Body of pancreas (tissue), 4 donors: Measurements from ENCODE around the gene PRX. TPM values are rescaled to one million over a fixed set of nuclear protein-coding genes. Genes with fewer than 3 reads are reported as not detected.
"Not testable (repeated sequence)": the region's sequence is repeated elsewhere in the genome, so short reads cannot be mapped to it uniquely, and the experiment has no call there.

Experiments used
- ATAC-seq: fragments of 150-250 bp; one replicate; pipeline ENCODE4 v1.9.1; 2016
- DNase-seq, 4 donors: peaks; one replicate each; pipeline ENCODE4 v3.0.0-alpha.2; 2019
- H3K27ac ChIP-seq, 4 donors: fragments of 200-600 bp; sonication (generic); 1 replicate in 3 of 4; 2 replicates in 1 of 4; pipeline versions ENCODE4 v1.5.1 to v1.6.1; 2016 to 2019; ENCODE audit warnings: mild to moderate bottlenecking in 1 of 4, mixed read lengths in 1 of 4, moderate library complexity in 1 of 4
- H3K27me3 ChIP-seq, 2 donors: fragments of 200-600 bp; sonication (generic); one replicate each; pipeline ENCODE4 v1.6.0; 2016; ENCODE audit warnings: mild to moderate bottlenecking in 1 of 2
- H3K36me3 ChIP-seq, 2 donors: fragments of 200-600 bp; sonication (generic); replicated peaks in 1 of 2; 2 replicates each; pipeline ENCODE4 v1.5.1; 2016; ENCODE audit warnings: low read depth in 2 of 2; ENCODE audit not compliant: insufficient read depth in 1 of 2
- H3K4me1 ChIP-seq: fragments of 200-600 bp; sonication (generic); one replicate; pipeline ENCODE4 v1.6.0; 2016
- H3K4me3 ChIP-seq, 2 donors: fragments of 200-600 bp; sonication (generic); 1 replicate in 1 of 2; 2 replicates in 1 of 2; pipeline ENCODE4 v1.5.1; 2016 to 2019
- H3K9me3 ChIP-seq, 3 donors: fragments of 200-600 bp; sonication (generic); 1 replicate in 2 of 3; 2 replicates in 1 of 3; pipeline ENCODE4 v1.5.1; 2016
- POLR2A ChIP-seq, 3 donors: fragments of 450-650 bp; IDR thresholded peaks; one replicate each; pipeline ENCODE4 v1.6.1; 2016; ENCODE audit warnings: antibody characterized with exemption in 3 of 3, mild to moderate bottlenecking in 2 of 3
- WGBS, 2 donors: methylation state at CpG; one replicate each; pipeline ENCODE4 v1.1.5; 2017; 5-methylcytosine and 5-hydroxymethylcytosine counted together
- intact Hi-C: fragments of 100-400 bp; cut with DNase I; formaldehyde crosslinking; loops from one replicate; pipeline ENCODE4 v1.15.1; 2023
- total RNA-seq, 2 donors: library from RNA; depleted of rRNA; stranded (reverse); fragments of >200 nt; gene quantifications; one replicate each; pipeline ENCODE4 v1.1.0, GENCODE V29; 2016
- TF ChIP-seq, protein P1 (sequence below), 7 experiments: fragments of 450-650 bp in 4 of 7; fragments of 200-600 bp in 3 of 7; sonication (generic) in 3 of 7; IDR thresholded peaks; one replicate each; pipeline ENCODE4 v1.5.1; 2016 to 2019; ENCODE audit warnings: antibody characterized with exemption in 7 of 7

The PRX gene
- total RNA-seq, 2 donors from 2014 or later: 5.7 to 14.8 TPM

DNA sequence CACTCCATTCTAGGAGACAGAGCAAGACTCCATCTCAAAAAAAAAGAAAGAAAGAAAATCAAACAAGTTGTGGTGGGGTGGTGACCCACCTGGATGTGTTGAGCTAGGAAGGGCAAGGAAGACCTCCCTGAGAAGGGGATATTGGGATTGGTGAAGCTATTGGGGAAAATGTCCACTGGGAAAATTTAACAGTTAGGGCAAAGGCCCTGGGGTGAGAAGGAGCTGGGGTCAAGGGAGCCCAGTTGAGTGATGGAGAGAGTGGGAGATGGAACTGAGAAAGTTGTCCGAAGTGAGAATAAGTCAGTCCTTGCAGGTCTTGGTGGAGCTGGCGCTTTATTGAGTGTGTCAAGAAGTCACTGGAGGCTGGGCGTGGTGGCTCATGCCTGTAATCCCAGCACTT, 25.1 kb upstream of the PRX start:
- H3K27me3 ChIP-seq: no peaks in the 10 kb centered on the region
- H3K4me1 ChIP-seq: peaks cover 27% of the 10 kb centered on the region
- DNase-seq (no peak), ATAC-seq (no peak)
- H3K27ac ChIP-seq: no peak overlapping the region
- intact Hi-C loops: no loop called here
- no peaks in the 10 kb centered on the region for H3K9me3 ChIP-seq
- H3K4me3 ChIP-seq: no peak overlapping the region
- peaks cover 0 to 3% of the 10 kb centered on the region in 2 donors for H3K36me3 ChIP-seq
- TF ChIP-seq, protein P1, sequence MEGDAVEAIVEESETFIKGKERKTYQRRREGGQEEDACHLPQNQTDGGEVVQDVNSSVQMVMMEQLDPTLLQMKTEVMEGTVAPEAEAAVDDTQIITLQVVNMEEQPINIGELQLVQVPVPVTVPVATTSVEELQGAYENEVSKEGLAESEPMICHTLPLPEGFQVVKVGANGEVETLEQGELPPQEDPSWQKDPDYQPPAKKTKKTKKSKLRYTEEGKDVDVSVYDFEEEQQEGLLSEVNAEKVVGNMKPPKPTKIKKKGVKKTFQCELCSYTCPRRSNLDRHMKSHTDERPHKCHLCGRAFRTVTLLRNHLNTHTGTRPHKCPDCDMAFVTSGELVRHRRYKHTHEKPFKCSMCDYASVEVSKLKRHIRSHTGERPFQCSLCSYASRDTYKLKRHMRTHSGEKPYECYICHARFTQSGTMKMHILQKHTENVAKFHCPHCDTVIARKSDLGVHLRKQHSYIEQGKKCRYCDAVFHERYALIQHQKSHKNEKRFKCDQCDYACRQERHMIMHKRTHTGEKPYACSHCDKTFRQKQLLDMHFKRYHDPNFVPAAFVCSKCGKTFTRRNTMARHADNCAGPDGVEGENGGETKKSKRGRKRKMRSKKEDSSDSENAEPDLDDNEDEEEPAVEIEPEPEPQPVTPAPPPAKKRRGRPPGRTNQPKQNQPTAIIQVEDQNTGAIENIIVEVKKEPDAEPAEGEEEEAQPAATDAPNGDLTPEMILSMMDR (IDR thresholded peaks at IDR 0.05): no peak
- no peak for TF ChIP-seq POLR2A (IDR thresholded peaks at IDR 0.05)
- WGBS, 2 donors: 86 to 88% methylated on average over 3 of the region's 3 CpGs

- Histone ChIP-seq H3K9me3 (no peaks in the 10 kb centered on the region), H3K36me3 (no peaks in the 10 kb centered on the region), H3K4me1 (peaks cover 23% of the 10 kb centered on the region), H3K27me3 (no peaks in the 10 kb centered on the region), H3K27ac (peak overlapping the region; percentile 72 to 93 (median 88)), H3K4me3 (no peak overlapping the region)
- intact Hi-C loops: no loop called here
- ATAC-seq (peak; percentile 98), DNase-seq (peak; percentile 88 to 92 (median 90))
- peak; percentile 27 to 79 (median 78) for TF ChIP-seq POLR2A (IDR thresholded peaks at IDR 0.05)
- TF ChIP-seq, protein P1 (IDR thresholded peaks at IDR 0.05): no peak
- 0% methylated on average over 22 to 50 of the region's 50 CpGs for WGBS, 2 donors
Measured at GRCh38 chr19:40433391-40434216, 20.4 kb upstream of the PRX start.

DNA sequence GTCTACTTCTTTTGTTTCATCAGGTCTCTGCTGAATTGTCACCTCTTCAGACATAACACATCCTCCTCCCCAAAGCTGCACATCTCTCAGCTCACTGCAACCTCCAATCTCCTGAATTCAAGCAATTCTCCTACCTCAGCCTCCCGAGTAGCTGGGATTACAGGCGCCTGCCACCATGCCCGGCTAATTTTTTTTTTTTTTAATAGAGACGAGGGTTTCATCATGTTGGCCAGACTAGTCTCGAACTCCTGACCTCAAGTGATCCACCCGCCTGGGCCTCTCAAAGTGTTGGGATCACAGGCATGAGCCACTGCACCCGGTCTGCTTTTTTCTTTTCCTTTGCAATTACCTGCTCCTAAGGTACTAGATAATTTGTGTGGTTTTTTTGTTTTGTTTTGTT, 19.6 kb upstream of the PRX start:
- ATAC-seq: not testable (repeated sequence)

DNA sequence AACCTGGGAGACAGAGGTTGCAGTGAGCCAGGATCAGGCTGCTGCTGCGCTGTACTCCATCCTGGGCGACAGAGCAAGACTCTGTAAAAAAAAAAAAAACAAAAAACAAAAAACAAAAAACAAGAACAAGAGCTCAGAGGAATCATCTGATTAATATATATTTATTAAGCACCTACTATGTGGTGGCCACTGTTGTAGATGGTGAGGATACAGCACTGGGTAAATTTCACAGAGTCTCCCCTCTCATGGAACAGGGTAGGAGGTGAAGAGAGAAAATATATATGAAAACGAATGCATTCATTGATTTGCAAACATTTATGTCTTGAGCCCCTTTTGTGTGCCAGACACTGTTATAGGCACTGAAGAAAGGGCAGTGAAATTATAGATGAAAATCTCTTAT, 18.5 kb upstream of the PRX start:
- TF ChIP-seq, protein P1 (IDR thresholded peaks at IDR 0.05): no peak
- no peak for TF ChIP-seq POLR2A (IDR thresholded peaks at IDR 0.05)
- no peak for ATAC-seq
- DNase-seq: no peak
- no peaks in the 10 kb centered on the region for H3K36me3 ChIP-seq
- WGBS, 2 donors: 65 to 82% methylated on average over 3 of the region's 3 CpGs
- H3K4me3 ChIP-seq: no peak overlapping the region
- peak overlapping the region in 1 of 4 donors; percentile 93 for H3K27ac ChIP-seq
- peaks cover 23% of the 10 kb centered on the region for H3K4me1 ChIP-seq
- intact Hi-C loops: no loop called here
- no peaks in the 10 kb centered on the region for H3K9me3 ChIP-seq
- H3K27me3 ChIP-seq: no peaks in the 10 kb centered on the region

More for the DNA sequence above, 19.6 kb upstream of the PRX start:
- H3K4me3 ChIP-seq, H3K36me3 ChIP-seq, H3K9me3 ChIP-seq, H3K27me3 ChIP-seq, DNase-seq, intact Hi-C loops: not testable (repeated sequence)
- Histone ChIP-seq H3K27ac (peak overlapping the region; percentile 72 to 93 (median 88)), H3K4me1 (peaks cover 23% of the 10 kb centered on the region)
- WGBS, 2 donors: 39 to 42% methylated on average over 7 of the region's 7 CpGs

GRCh38 chr19:40430242-40430641, 17.1 kb upstream of the PRX start:
- H3K27ac ChIP-seq, H3K9me3 ChIP-seq, H3K36me3 ChIP-seq, ATAC-seq, H3K27me3 ChIP-seq, H3K4me3 ChIP-seq, intact Hi-C loops, DNase-seq: not testable (repeated sequence)
- peaks cover 23% of the 10 kb centered on the region for H3K4me1 ChIP-seq
- 95% methylated on average over 8 to 10 of the region's 10 CpGs for WGBS, 2 donors

DNA sequence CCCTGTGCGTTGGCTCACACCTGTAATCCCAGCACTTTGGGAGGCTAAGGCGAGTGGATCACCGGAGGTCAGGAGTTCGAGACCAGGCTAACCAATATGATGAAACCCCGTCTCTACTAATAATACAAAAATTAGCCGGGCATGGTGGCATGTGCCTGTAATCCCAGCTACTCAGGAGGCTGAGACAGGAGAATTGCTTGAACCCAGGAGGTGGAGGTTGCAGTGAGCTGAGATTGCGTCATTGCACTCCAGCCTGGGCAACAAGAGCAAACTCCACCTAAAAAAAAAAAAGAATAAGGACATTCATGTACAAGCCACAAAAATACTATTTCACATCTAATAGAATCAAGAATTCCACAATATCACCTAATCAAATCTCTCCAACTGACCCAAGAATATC, 15.0 kb upstream of the PRX start:
- intact Hi-C loops, H3K9me3 ChIP-seq, H3K27ac ChIP-seq, DNase-seq, ATAC-seq, H3K36me3 ChIP-seq, H3K27me3 ChIP-seq, H3K4me3 ChIP-seq: not testable (repeated sequence)
- peaks cover 19% of the 10 kb centered on the region for H3K4me1 ChIP-seq
- 89 to 99% methylated on average over 6 to 7 of the region's 7 CpGs for WGBS, 2 donors
